Heart right ventricle (tissue), 16 donors: ENCODE results near the gene LIN7B. TPM values are rescaled to one million over a fixed set of nuclear protein-coding genes. Genes with fewer than 3 reads are reported as not detected.

ENCODE experiments used
- ATAC-seq, 8 donors: fragments of 200-7000 bp; cut with Tn5 transposase; one replicate each; pipeline ENCODE4 v1.9.1; 2020; ENCODE audit warnings: mild to moderate bottlenecking in 8 of 8, moderate library complexity in 8 of 8, moderate number of reproducible peaks in 1 of 8
- DNase-seq, 2 donors: peaks; one replicate each; pipeline ENCODE4 v3.0.0-alpha.2; 2020
- H3K27ac ChIP-seq, 10 donors: fragments of 200-600 bp; sonication (generic) in 2 of 10; one replicate each; pipeline versions ENCODE4 v1.5.0 to v1.8.0; 2020 to 2022; ENCODE audit warnings: mild to moderate bottlenecking in 3 of 10
- H3K27me3 ChIP-seq, 7 donors: fragments of 200-600 bp; one replicate each; pipeline ENCODE4 v1.8.0; 2021 to 2022; ENCODE audit warnings: mild to moderate bottlenecking in 2 of 7
- H3K36me3 ChIP-seq, 9 donors: fragments of 200-600 bp; sonication (generic) in 1 of 9; one replicate each; pipeline versions ENCODE4 v1.5.0 to v1.8.0; 2020 to 2022; ENCODE audit warnings: mild to moderate bottlenecking in 2 of 9
- H3K4me1 ChIP-seq, 9 donors: fragments of 200-600 bp; sonication (generic) in 1 of 9; one replicate each; pipeline versions ENCODE4 v1.5.0 to v1.8.0; 2020 to 2022; ENCODE audit warnings: mild to moderate bottlenecking in 4 of 9
- H3K4me3 ChIP-seq, 10 donors: fragments of 200-600 bp; sonication (generic) in 2 of 10; one replicate each; pipeline versions ENCODE4 v1.5.0 to v1.8.0; 2020 to 2022; ENCODE audit warnings: mild to moderate bottlenecking in 7 of 10, moderate library complexity in 2 of 10
- H3K9me3 ChIP-seq, 11 donors: fragments of 200-600 bp in 10 of 11; sonication (generic) in 2 of 11; one replicate each; pipeline versions ENCODE4 v1.5.0 to v1.8.0; 2013 to 2022; ENCODE audit warnings: mild to moderate bottlenecking in 2 of 11, control low read depth in 1 of 11, moderate library complexity in 1 of 11
- CTCF ChIP-seq, 9 donors: fragments of 200-600 bp; sonication (generic) in 2 of 9; IDR thresholded peaks; one replicate each; pipeline versions ENCODE4 v1.5.0 to v1.8.0; 2021 to 2022; ENCODE audit warnings: antibody characterized with exemption in 9 of 9, mild to moderate bottlenecking in 5 of 9, moderate library complexity in 1 of 9
- WGBS, 2 donors: extraction: QIAGEN DNeasy Blood & Tissue Kit; methylation state at CpG; one replicate each; pipeline ENCODE4 v1.1.7; 2013; ENCODE audit warnings: inconsistent platforms in 1 of 2; 5-methylcytosine and 5-hydroxymethylcytosine counted together
- intact Hi-C, 10 donors: fragments of 100-400 bp; cut with DNase I; formaldehyde crosslinking; loops; one replicate each; pipeline versions ENCODE4 v1.11.1 to v1.14.2; 2022
- polyA plus RNA-seq, 2 donors: library from polyadenylated mRNA; stranded (reverse); fragments of 200-250 nt; gene quantifications; one replicate each; pipeline ENCODE4 v1.2.3, GENCODE V29; 2013
- total RNA-seq, 10 donors: library from RNA; stranded (reverse); fragmentation: NEBNext Ultra II Directional in 3 of 10; extraction: Animal tissue kit (Norgen Biotek cat#: 25700) in 3 of 10; gene quantifications; one replicate each; pipeline versions ENCODE4 v1.2.1 to v1.2.4, GENCODE V29; 2021 to 2023
- donor health status: Arrhythmogenic right ventricular cardiomyopathy.
- donor health status: ischemic (EF 13 %, LVEDD 7.1; RV severe dilation, severe dysfunction).
- donor health status: healthy with polysubstance abuse.
- donor health status: DM: no; HTN: yes; CAD: no.
- donor health status: DM: no; HTN: no; CAD: no.
- donor health status: ischemic (EF 25% LVEDD 6.9; RV normal size, moderate dysfunction).
- donor health status: ischemic (EF 25% LVEDD 5.7; RV mildly dilated, moderate dysfunction).
- donor health status: healthy.
- donor health status: DM: yes; HTN: yes; CAD: no.
- donor health status: Ischemic cardiomyopathy.
- donor health status: ischemic (EF 35%, LVEDD 5.7; RV mildly dilated, moderate dysfunction).
- donor health status: nonischemic (EF 11% LVEDD 7.7; RV severe dilation, severe dysfunction).
- donor health status: DM: yes; HTN: yes; CAD: no.
- donor health status: PGD.
- donor health status: ischemic (EF 29% LVEDD 5.4; RV normal size, mild dysfunction).
- donor health status: nonischemic (EF 23%, LVEDD 6.1; RV moderate dilation, normal function).

LIN7B gene
- total and polyA plus RNA-seq, 12 donors: 17.6 to 38.5 (median 23.5) TPM

GRCh38 chr19:49117677-49118564 lies 3.8 kb downstream of the LIN7B start:
- WGBS, 2 donors: 64 to 70% methylated on average over 26 of the region's 26 CpGs
- no peak for TF ChIP-seq CTCF (IDR thresholded peaks at IDR 0.05)
- peak overlapping the region; percentile 86 to 99 (median 97) for H3K27ac ChIP-seq
- no peaks in the 10 kb centered on the region for H3K9me3 ChIP-seq
- H3K36me3 ChIP-seq: no peaks in the 10 kb centered on the region
- intact Hi-C loops: loop anchor here in 4 of 10 donors (2.0 to 5.0 kb wide), 3 partner anchors 31 to 39 kb away; partner anchors contain the start of genes HRC (in 2 of the 4) and TRPM4 (in 2 of the 4)
- H3K4me3 ChIP-seq: peak overlapping the region; percentile 41 to 85 (median 64)
- DNase-seq: peak; percentile 42 to 46
- no peak for ATAC-seq
- H3K4me1 ChIP-seq: peaks cover 11 to 56% (median 39%) of the 10 kb centered on the region in 9 donors
- peaks cover 0 to 19% (median 0%) of the 10 kb centered on the region in 7 donors for H3K27me3 ChIP-seq

- Histone ChIP-seq H3K4me3 (peak within 1 kb of the TSS; percentile 41 to 85 (median 64)), H3K36me3 (no peaks in the 10 kb centered on the region), H3K9me3 (no peaks in the 10 kb centered on the region), H3K27me3 (peaks cover 0 to 19% (median 0%) of the 10 kb centered on the region in 7 donors), H3K27ac (peak within 1 kb of the TSS; percentile 86 to 99 (median 97)), H3K4me1 (peaks cover 11 to 50% (median 35%) of the 10 kb centered on the region in 9 donors)
- peak in 4 of 9 donors; percentile 20 to 40 (median 27) for TF ChIP-seq CTCF (IDR thresholded peaks at IDR 0.05)
- intact Hi-C loops: loop anchor here in 4 of 10 donors (2.0 to 5.0 kb wide), 3 partner anchors 30 to 39 kb away; partner anchors contain the start of genes HRC (in 2 of the 4) and TRPM4 (in 2 of the 4)
- WGBS, 2 donors: 1% methylated on average over 85 of the region's 85 CpGs
- peak; percentile 89 to 95 (median 94) for ATAC-seq
- peak; percentile 94 to 97 for DNase-seq
Measured at GRCh38 chr19:49118565-49119410, 4.6 kb downstream of the LIN7B start, which contains the start of gene C19orf73. Gene C19orf73 (minus strand): TSS chr19:49119143. CDS start chr19:49119022, 121 bp downstream.

GRCh38 chr19:49119411-49120324 lies 5.5 kb downstream of the LIN7B start, which contains the start of gene PPFIA3:
Gene PPFIA3 (plus strand): TSS chr19:49119544. CDS start chr19:49127874, 8,330 bp downstream.
- no peak for TF ChIP-seq CTCF (IDR thresholded peaks at IDR 0.05)
- 0 to 1% methylated on average over 74 to 90 of the region's 90 CpGs for WGBS, 2 donors
- Histone ChIP-seq H3K36me3 (no peaks in the 10 kb centered on the region), H3K27ac (peak within 1 kb of the TSS; percentile 86 to 99 (median 97)), H3K9me3 (no peaks in the 10 kb centered on the region), H3K27me3 (peaks cover 0 to 19% (median 0%) of the 10 kb centered on the region in 7 donors), H3K4me1 (peaks cover 11 to 46% (median 30%) of the 10 kb centered on the region in 9 donors), H3K4me3 (peak within 1 kb of the TSS; percentile 41 to 85 (median 64))
- intact Hi-C loops: loop anchor here in 4 of 10 donors (2.0 to 5.0 kb wide), 3 partner anchors 29 to 38 kb away; partner anchors contain the start of genes HRC (in 2 of the 4) and TRPM4 (in 2 of the 4)
- ATAC-seq (peak; percentile 41 to 70 (median 52)), DNase-seq (peak; percentile 59 to 76)
